Kidney (tissue), 14 donors: ENCODE data around the gene TBL1X. TPM values are rescaled to one million over a fixed set of nuclear protein-coding genes. Genes with fewer than 3 reads are reported as not detected.

ENCODE experiments used
- DNase-seq, 5 donors: peaks; one replicate each; pipeline ENCODE4 v3.0.0-alpha.2; 2013 to 2020
- FAIRE-seq: peaks from 2 replicates; lab custom pipeline; 2012; peaks lifted over from hg19 to GRCh38; lab: Jason Lieb, UNC
- H3K27ac ChIP-seq, 2 donors: one replicate each; pipeline ENCODE4 v1.7.0; 2013; ENCODE audit warnings: low read depth in 2 of 2, low read length in 2 of 2, inconsistent platforms in 1 of 2
- H3K27me3 ChIP-seq: one replicate; pipeline ENCODE4 v1.7.1; 2013; ENCODE audit warnings: low read length, inconsistent platforms; ENCODE audit not compliant: control insufficient read depth, insufficient read depth
- H3K36me3 ChIP-seq, 3 donors: one replicate each; pipeline versions ENCODE4 v1.7.0 to v1.7.1; 2013; ENCODE audit warnings: low read length in 3 of 3, control low read depth in 1 of 3, inconsistent platforms in 1 of 3; ENCODE audit not compliant: insufficient read depth in 3 of 3, control insufficient read depth in 2 of 3
- H3K4me1 ChIP-seq, 3 donors: one replicate each; pipeline versions ENCODE4 v1.7.0 to v1.7.1; 2013; ENCODE audit warnings: low read length in 3 of 3, inconsistent platforms in 1 of 3, low read depth in 1 of 3; ENCODE audit not compliant: control insufficient read depth in 2 of 3, insufficient read depth in 2 of 3
- H3K4me3 ChIP-seq, 3 donors: one replicate each; pipeline versions ENCODE4 v1.7.0 to v1.8.1; 2013; ENCODE audit warnings: low read length in 3 of 3, control low read depth in 1 of 3, inconsistent platforms in 1 of 3
- H3K9ac ChIP-seq, 3 donors: one replicate each; pipeline versions ENCODE4 v1.7.0 to v1.7.1; 2013; ENCODE audit warnings: low read length in 3 of 3, control low read depth in 1 of 3, inconsistent platforms in 1 of 3
- H3K9me3 ChIP-seq, 3 donors: one replicate each; pipeline versions ENCODE4 v1.7.0 to v1.7.1; 2013; ENCODE audit warnings: low read length in 3 of 3, control low read depth in 1 of 3, inconsistent platforms in 1 of 3; ENCODE audit not compliant: control insufficient read depth in 2 of 3, insufficient read depth in 1 of 3
- intact Hi-C: fragments of 100-400 bp; cut with DNase I; formaldehyde crosslinking; loops from one replicate; pipeline ENCODE4 v1.11.1; 2022
- polyA plus RNA-seq: library from polyadenylated mRNA; stranded (reverse); fragments of 350-450 nt; fragmentation: Illumina TruSeq; extraction: RNeasy Lipid Tissue Mini Kit (QIAGEN cat#74804); gene quantifications from one replicate; pipeline ENCODE4 v1.2.3, GENCODE V29; 2014; ENCODE audit warnings: low read depth, low replicate concordance; ENCODE audit not compliant: insufficient read depth
- total RNA-seq: library from RNA; stranded (reverse); fragmentation: NEBNext Ultra II Directional; extraction: Animal tissue kit (Norgen Biotek cat#: 25700); gene quantifications from one replicate; pipeline ENCODE4 v1.2.1, GENCODE V29; 2021
- TF ChIP-seq, protein P1 (sequence below): IDR thresholded peaks from 3 replicates; pipeline ENCODE4 v1.5.1; 2012; ENCODE audit warnings: mild to moderate bottlenecking, moderate library complexity, borderline replicate concordance; ENCODE audit not compliant: insufficient read depth; ENCODE audit errors: extremely low read depth
- donor health status: control.
- donor health status: control.
- donor health status: control.
- donor health status: control.
- donor health status: control.
- donor health status: DM: yes; HTN: yes; CAD: no.
- donor health status: Normal renal cell carcinoma (clear cell type).

The TBL1X gene
- total and polyA plus RNA-seq, 2 donors from 2014 or later: 12.5 to 43.0 TPM

DNA sequence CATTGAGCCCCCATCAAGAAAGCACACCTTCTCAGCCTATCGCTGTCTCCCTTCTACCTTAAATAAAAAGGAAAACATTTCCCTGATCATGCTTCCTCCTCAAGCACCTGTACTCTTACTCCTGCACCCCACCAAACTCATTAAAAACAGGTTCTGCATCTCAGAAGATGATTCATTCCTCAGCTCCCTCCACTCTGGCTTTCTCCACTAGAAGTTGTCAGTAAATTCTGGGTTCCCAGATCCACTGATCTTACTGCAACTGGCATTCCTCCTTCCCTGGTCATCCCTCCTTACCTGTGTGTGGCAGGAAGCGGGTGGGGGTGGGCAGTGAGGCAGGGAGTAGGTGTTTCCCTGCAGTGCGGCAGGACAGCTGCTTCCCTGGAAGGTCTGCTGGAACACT, 192.0 kb downstream of the TBL1X start:
- Histone ChIP-seq H3K36me3 (peaks cover 0 to 5% (median 0%) of the 10 kb centered on the region in 3 donors), H3K4me1 (peaks cover 0 to 2% (median 0%) of the 10 kb centered on the region in 3 donors), H3K9me3 (no peaks in the 10 kb centered on the region), H3K27ac (peak overlapping the region; percentile 23 to 36), H3K4me3 (no peak overlapping the region), H3K9ac (no peak overlapping the region), H3K27me3 (no peaks in the 10 kb centered on the region)
- DNase-seq (no peak), FAIRE-seq (no peak)
- TF ChIP-seq, protein P1, sequence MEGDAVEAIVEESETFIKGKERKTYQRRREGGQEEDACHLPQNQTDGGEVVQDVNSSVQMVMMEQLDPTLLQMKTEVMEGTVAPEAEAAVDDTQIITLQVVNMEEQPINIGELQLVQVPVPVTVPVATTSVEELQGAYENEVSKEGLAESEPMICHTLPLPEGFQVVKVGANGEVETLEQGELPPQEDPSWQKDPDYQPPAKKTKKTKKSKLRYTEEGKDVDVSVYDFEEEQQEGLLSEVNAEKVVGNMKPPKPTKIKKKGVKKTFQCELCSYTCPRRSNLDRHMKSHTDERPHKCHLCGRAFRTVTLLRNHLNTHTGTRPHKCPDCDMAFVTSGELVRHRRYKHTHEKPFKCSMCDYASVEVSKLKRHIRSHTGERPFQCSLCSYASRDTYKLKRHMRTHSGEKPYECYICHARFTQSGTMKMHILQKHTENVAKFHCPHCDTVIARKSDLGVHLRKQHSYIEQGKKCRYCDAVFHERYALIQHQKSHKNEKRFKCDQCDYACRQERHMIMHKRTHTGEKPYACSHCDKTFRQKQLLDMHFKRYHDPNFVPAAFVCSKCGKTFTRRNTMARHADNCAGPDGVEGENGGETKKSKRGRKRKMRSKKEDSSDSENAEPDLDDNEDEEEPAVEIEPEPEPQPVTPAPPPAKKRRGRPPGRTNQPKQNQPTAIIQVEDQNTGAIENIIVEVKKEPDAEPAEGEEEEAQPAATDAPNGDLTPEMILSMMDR: no peak
- intact Hi-C loops: no loop called here

DNA sequence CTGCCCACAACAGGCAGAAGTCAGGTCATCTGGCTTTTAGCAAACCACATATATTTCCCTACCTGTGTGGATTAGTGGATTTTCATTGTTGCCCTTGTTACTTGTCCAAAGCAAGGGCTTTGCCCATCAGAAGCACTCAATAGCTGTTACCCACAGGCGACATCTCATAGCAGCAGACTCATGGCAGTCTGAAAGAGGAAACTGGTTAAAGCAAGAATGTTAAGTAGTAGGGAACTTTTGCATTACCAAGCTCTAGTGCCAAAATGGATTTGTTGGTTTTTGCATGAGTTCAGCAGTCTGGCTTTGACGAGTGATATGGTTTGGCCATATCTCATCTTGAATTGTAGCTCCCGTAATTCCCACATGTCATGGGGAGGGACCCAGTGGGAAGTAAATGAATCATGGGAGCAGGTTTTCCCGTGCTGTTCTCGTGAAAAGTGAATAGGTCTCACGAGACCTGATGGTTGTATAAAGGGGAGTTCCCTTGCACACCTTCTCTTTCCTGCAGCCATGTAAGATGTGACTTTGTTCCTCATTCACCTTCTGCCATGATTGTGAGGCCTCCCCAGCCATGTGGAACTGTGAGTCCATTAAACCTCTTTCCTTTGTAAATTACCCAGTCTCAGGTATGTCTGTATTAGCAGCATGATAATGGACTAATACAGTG, 192.9 kb downstream of the TBL1X start:
- intact Hi-C loops: no loop called here
- no peaks in the 10 kb centered on the region for H3K9me3 ChIP-seq
- H3K27ac ChIP-seq: peak overlapping the region in 1 of 2 donors; percentile 1
- peaks cover 0 to 2% (median 0%) of the 10 kb centered on the region in 3 donors for H3K4me1 ChIP-seq
- no peak for FAIRE-seq
- TF ChIP-seq, protein P1: no peak
- H3K27me3 ChIP-seq: no peaks in the 10 kb centered on the region
- H3K9ac ChIP-seq: no peak overlapping the region
- peaks cover 0 to 5% (median 0%) of the 10 kb centered on the region in 3 donors for H3K36me3 ChIP-seq
- H3K4me3 ChIP-seq: no peak overlapping the region
- no peak for DNase-seq

DNA sequence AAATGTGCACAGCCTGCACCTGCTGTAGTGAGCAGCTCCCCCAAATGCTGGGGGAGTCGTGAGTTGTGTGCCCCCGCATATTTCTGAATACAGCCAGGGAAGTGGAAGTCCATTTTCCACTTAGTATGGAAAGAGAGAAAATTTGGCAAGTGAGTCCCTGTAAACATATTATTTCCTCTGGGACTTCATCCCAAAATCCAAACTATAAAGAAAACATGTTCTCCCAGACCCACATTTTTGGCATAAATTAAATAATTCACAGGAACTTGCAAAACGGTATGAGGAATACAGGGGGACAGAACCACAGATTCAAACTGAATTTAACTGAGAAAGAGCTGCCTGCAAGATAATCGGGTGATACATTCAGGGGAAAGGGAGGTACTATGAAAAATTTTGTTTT, 193.6 kb downstream of the TBL1X start:
- no peaks in the 10 kb centered on the region for H3K9me3 ChIP-seq
- intact Hi-C loops: no loop called here
- H3K36me3 ChIP-seq: peaks cover 0 to 5% (median 0%) of the 10 kb centered on the region in 3 donors
- no peaks in the 10 kb centered on the region for H3K27me3 ChIP-seq
- H3K4me3 ChIP-seq: no peak overlapping the region
- TF ChIP-seq, protein P1: no peak
- DNase-seq (no peak), FAIRE-seq (no peak)
- H3K4me1 ChIP-seq: peaks cover 0 to 2% (median 0%) of the 10 kb centered on the region in 3 donors
- no peak overlapping the region for H3K27ac ChIP-seq
- H3K9ac ChIP-seq: no peak overlapping the region
